Glomerular endothelial cell (primary cell): Measurements from ENCODE around the gene FNBP1. TPM values are rescaled to one million over a fixed set of nuclear protein-coding genes. Genes with fewer than 3 reads are reported as not detected.

Source experiments
- DNase-seq: peaks from one replicate; pipeline ENCODE4 v3.0.0-alpha.2; 2011; ENCODE audit warnings: low read depth, low spot score; ENCODE audit errors: extremely low read depth
- total RNA-seq: library from RNA; depleted of rRNA; stranded (reverse); fragments of >200 nt; gene quantifications from 2 replicates; pipeline ENCODE4 v1.2.3, GENCODE V29; 2015

FNBP1 gene
- total RNA-seq, 1 donor from 2014 or later: 30.1 TPM

GRCh38 chr9:129866394-129867135, 176.4 kb downstream of the FNBP1 start:
- DNase-seq: no peak

- DNase-seq: no peak
Observed at GRCh38 chr9:129865668-129866320, 177.2 kb downstream of the FNBP1 start.

- no peak for DNase-seq
Observed at GRCh38 chr9:129864991-129865647, 177.9 kb downstream of the FNBP1 start.

- DNase-seq: no peak
Observed at GRCh38 chr9:129863059-129863690, 179.8 kb downstream of the FNBP1 start.

GRCh38 chr9:129861447-129861827, 181.6 kb downstream of the FNBP1 start:
- no peak for DNase-seq

DNA sequence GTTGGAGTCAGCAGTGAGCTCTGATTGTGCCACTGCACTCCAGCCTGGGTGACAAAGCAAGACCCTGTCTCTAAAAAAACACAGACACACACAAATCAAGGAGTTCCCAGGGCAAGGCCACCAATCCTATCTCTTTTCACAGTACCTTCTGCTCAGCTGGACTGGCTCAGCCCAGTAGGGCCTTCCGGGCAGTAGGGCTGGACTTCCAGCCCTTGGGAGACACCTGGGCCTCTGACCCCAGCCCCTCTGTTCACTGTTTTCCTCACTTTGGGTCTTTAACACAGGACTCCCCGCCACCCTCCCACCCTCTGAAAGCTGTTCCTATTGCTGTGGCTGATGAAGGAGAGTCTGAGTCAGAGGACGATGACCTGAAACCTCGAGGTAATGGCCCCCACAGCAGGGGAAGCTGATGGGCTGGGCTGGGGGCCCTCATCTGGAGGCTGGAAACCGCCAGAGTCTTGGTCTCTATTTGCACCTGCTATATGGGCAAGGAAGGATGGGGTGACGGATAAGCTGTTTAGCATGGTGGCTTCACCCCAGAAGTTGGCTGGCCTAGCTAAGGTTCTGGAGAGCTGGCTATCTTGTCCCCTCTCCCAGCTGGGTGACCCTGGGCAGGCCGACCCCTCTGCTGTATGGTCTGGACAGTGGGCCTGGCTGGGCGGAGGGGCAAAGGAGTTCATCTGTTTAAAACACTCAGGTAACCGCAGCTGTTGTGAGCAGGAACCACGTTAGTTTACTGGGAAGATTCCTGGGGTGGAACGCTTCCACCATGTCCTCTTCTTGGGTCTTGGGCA, 182.1 kb downstream of the FNBP1 start:
- DNase-seq: no peak

DNA sequence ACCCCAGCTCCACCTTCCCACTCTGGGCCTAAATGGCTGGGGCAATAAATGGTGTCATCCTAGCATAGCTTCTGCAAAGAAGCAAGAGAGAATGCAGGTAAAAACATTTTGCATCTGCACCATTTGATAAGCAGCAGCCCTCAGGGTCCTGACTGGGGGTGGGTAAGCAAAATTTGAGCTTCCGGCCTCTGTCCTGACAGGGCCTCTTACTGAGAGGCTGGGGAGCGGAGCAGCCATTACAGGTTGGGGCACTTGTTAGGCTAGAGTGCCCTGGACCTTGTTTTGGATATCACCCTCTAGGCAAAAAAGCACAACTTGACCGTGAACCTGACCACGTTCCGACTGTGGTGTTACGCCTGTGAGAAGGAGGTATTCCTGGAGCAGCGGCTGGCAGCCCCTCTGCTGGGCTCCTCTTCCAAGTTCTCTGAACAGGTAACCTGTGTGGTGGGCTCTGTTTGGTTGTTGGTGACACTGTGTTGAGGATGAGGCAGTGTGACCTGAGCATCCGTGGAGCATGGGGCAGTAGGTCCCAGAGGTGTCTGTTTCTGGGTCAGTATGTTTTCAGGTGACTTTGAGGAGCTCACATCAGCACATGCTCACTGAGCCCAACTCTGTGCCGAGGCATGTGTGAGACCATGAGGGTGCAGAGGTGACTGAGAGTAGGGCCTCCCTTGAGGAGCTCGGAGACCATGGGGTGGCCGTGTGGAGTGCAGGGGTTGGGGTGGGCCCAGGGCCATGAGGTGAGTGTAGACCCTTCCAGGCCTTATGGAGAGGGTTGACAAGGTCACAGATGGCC, 184.6 kb downstream of the FNBP1 start:
- no peak for DNase-seq

- DNase-seq: no peak
Observed at GRCh38 chr9:129857207-129857606, 185.8 kb downstream of the FNBP1 start.

GRCh38 chr9:129854588-129855110, 188.3 kb downstream of the FNBP1 start:
- DNase-seq: no peak

- DNase-seq: no peak
Observed at GRCh38 chr9:129853614-129854013, 189.4 kb downstream of the FNBP1 start.

- no peak for DNase-seq
Observed at GRCh38 chr9:129852579-129852978, 190.4 kb downstream of the FNBP1 start.

DNA sequence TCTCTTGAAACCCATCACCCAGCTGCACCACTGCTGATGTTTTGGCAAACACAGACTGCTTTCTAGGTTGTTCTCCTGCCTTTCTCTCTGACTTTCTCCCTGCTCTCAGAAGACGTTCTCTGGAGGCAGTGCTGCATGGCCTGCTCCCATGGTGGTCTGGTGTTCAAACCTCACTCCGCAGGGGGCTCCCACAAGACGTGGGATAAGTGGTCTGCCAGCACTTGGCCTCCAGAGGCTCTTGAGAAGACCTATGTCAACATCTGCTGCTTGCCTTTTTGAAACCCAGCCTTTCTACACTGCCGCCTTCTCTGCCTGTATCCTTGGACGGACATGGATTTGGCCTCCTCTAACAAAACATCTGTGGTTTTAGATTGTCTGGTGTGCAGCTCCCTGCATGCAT, 191.2 kb downstream of the FNBP1 start:
- DNase-seq: no peak

DNA sequence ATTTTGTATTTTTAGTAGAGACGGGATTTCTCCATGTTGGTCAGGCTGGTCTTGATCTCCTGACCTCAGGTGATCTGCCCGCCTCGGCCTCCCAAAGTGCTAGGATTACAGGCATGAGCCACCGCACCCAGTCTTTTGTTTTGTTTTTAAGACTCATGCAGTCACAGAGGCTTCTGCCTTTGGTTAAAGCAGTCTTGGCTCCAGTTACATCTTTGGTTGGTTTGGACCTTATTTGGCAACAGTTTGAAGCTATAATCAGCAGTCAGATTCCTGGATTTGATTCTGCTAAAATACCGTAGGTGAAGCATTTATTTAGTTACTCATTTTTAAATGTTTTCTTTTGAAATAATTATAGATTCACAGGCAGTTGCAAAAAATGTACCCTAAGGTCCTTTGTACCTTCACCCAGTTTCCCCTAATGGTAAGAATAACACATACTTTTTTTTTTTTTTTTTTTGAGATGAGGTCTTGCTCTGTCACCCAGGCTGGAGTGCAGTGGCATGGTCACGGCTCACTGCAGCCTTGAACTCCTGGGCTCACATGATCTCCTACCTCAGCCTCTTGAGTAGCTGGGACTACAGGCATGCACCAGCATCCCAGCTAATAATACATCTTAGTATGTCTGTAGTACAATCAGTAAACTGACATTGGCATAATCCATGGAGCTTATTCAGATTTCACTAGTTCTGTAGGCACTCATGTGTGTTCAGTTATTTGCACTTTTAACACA, 192.0 kb downstream of the FNBP1 start:
- DNase-seq: no peak

DNA sequence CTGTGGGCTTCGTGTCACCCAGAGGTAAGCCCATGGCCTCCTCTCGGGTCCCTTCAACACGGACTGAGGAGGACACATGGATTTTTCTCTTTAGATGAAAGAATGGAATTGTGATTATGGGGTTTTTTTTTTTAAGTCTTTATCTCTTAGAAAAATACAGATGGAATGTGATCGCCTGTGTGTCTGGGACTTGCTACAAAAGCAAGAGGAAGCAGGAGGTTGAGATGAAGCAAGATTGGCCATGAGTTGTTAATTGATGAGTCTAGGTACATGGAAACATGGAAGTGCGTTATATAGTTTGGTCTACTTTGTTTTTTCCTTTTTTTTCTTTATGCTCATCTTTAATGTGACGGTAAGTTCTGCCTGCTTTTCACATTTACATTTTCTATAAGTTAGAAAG, 193.1 kb downstream of the FNBP1 start:
- no peak for DNase-seq

DNA sequence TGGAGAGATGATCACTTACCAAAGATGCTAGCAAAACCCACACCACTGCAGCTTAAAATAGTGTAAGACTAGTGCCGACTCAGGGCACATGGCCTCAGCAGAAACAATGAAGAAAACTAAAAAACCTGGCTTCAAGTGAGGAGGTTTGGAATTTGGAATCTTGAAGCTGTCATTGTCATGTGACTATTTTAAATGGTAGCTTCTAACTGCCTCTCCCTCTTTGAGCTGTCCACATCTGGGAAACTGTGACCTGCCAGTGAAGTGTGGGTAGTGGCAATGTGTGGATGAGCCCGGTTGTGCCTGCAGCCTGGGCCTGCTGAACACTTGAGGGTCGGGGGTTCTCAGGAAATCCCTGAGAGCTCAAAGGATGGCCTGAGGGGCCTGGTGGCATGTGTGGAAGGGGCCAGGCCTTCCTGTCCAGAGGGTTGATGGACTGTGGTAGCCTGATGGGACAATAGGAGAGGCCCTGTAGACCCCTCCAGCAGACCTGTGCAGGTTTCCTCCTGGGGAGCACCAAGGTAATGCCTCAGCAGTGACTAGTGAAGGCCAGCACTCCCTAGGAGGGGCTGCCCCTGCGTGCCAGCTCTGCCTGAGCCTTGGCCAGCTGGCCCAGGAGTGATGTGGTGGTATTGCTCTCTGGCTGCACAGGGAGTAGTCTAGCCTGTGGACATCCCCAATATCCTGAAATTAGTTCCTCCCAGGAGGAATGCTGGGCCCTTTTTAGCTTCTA, 194.1 kb downstream of the FNBP1 start:
- no peak for DNase-seq

GRCh38 chr9:129845373-129845772, 197.6 kb downstream of the FNBP1 start:
- DNase-seq: no peak

GRCh38 chr9:129841071-129841470, 201.9 kb downstream of the FNBP1 start:
- no peak for DNase-seq

DNA sequence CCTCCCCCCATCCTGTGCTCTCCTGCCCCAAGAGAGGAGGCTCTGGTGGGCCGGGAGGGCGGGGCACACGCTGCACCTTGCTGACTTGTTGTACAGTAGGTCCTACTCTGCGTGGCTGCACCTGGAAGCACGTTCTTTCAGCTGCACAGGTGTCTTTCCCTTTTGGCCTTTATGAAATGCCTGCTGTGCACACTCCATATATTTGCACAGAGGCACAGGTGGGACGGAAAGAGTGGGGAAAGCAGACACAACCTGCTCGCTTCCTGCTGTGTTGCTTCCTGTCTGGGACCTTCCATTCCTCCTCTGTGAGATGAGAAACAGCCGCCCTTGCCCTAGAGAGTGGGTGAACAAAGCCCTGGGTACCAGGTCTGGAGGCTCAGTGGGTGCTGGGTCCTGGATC, 203.0 kb downstream of the FNBP1 start:
- no peak for DNase-seq
